Endothelial cell of umbilical vein (primary cell): ENCODE results near the gene ERRFI1. TPM values are rescaled to one million over a fixed set of nuclear protein-coding genes. Genes with fewer than 3 reads are reported as not detected.

Experiments
- BruUV-seq: library from RNA; stranded (reverse); fragments of 400-500 nt; replicated peaks from 2 replicates; lab custom pipeline; 2021; lab: Mats Ljungman, UMichigan
- CTCF ChIA-PET: fragments of 300-600, 350-600 bp; sonication (Branson Sonifier 250); formaldehyde crosslinking; loops from one replicate; lab custom pipeline; 2021; ENCODE audit warnings: antibody characterized with exemption, inconsistent platforms; lab: Charles Lee
- POLR2A ChIA-PET: fragments of 300-600, 350-600 bp; sonication (Branson Sonifier 250); formaldehyde crosslinking; loops from one replicate; lab custom pipeline; 2021; ENCODE audit warnings: antibody characterized with exemption, inconsistent platforms; lab: Charles Lee
- DNase-seq: peaks from one replicate; pipeline ENCODE4 v3.0.0-alpha.2; 2011; ENCODE audit warnings: low read depth, low spot score
- FAIRE-seq: peaks from 2 replicates; lab custom pipeline; 2011; peaks lifted over from hg19 to GRCh38; lab: Jason Lieb, UNC
- H2AFZ ChIP-seq: 2 replicates; pipeline ENCODE4 v1.6.0; 2012; ENCODE audit warnings: low read depth, low read length, control low read depth, inconsistent platforms
- H3K27ac ChIP-seq: 2 replicates; pipeline ENCODE4 v1.5.1; 2011; ENCODE audit warnings: low read depth, mild to moderate bottlenecking, control low read depth, low read length, moderate library complexity; ENCODE audit not compliant: insufficient read depth
- H3K27me3 ChIP-seq, 2 experiments: 2 replicates each; pipeline versions ENCODE4 v1.6.0 to v1.6.1; 2011; ENCODE audit warnings: low read length in 2 of 2, mixed read lengths in 1 of 2; ENCODE audit not compliant: control insufficient read depth in 2 of 2, insufficient read depth in 2 of 2
- H3K36me3 ChIP-seq, 2 experiments: 2 replicates in 1 of 2; 3 replicates in 1 of 2; pipeline ENCODE4 v1.5.1; 2011; ENCODE audit warnings: low read length in 2 of 2, mild to moderate bottlenecking in 1 of 2, moderate library complexity in 1 of 2; ENCODE audit not compliant: control insufficient read depth in 2 of 2, insufficient read depth in 2 of 2; ENCODE audit errors: extremely low read depth in 1 of 2
- H3K4me1 ChIP-seq: 3 replicates; pipeline ENCODE4 v1.5.1; 2011; ENCODE audit warnings: mild to moderate bottlenecking, low read length; ENCODE audit not compliant: control insufficient read depth, insufficient read depth; ENCODE audit errors: extremely low read depth
- H3K4me2 ChIP-seq: 2 replicates; pipeline ENCODE4 v1.6.1; 2011; ENCODE audit warnings: low read length, control low read depth, mixed read lengths; ENCODE audit not compliant: insufficient read depth
- H3K4me3 ChIP-seq, 3 experiments: fragments of 200-600 bp in 1 of 3; sonication (generic), shearing (Covaris generic) in 1 of 3; replicated peaks in 1 of 3; 2 replicates each; pipeline ENCODE4 v1.5.1; 2011 to 2016; ENCODE audit warnings: control low read depth in 3 of 3, low read length in 3 of 3, mild to moderate bottlenecking in 2 of 3, inconsistent platforms in 1 of 3, low read depth in 1 of 3, moderate library complexity in 1 of 3; ENCODE audit not compliant: insufficient read depth in 1 of 3
- H3K79me2 ChIP-seq: 2 replicates; pipeline ENCODE4 v1.6.0; 2012; ENCODE audit warnings: low read length, inconsistent platforms; ENCODE audit not compliant: control insufficient read depth, insufficient read depth
- H3K9ac ChIP-seq: replicated peaks from 2 replicates; pipeline ENCODE3; 2011; ENCODE audit warnings: low read length, control low read depth; ENCODE audit not compliant: insufficient read depth; ENCODE audit errors: extremely low read depth
- H3K9me1 ChIP-seq: replicated peaks from 3 replicates; pipeline ENCODE4 v1.6.0; 2011; ENCODE audit warnings: mild to moderate bottlenecking, low read length; ENCODE audit not compliant: control insufficient read depth, insufficient read depth; ENCODE audit errors: extremely low read depth
- H3K9me3 ChIP-seq: replicated peaks from 2 replicates; pipeline ENCODE4 v1.5.1; 2012; ENCODE audit warnings: low read length, inconsistent platforms; ENCODE audit not compliant: control insufficient read depth, insufficient read depth
- H4K20me1 ChIP-seq: replicated peaks from 2 replicates; pipeline ENCODE3; 2011; ENCODE audit warnings: mild to moderate bottlenecking, low read length; ENCODE audit not compliant: control insufficient read depth, insufficient read depth; ENCODE audit errors: extremely low read depth
- CTCF ChIP-seq, 2 donors: IDR thresholded peaks; 1 replicate in 1 of 2; 2 replicates in 1 of 2; pipeline ENCODE4 v1.5.1; 2011; ENCODE audit warnings: low read length in 2 of 2, mild to moderate bottlenecking in 2 of 2, moderate library complexity in 2 of 2, control low read depth in 1 of 2, inconsistent platforms in 1 of 2, low read depth in 1 of 2; ENCODE audit not compliant: insufficient read depth in 1 of 2; ENCODE audit errors: extremely low read depth in 1 of 2
- EZH2 ChIP-seq: IDR thresholded peaks from 2 replicates; pipeline ENCODE4 v1.6.1; 2012; ENCODE audit warnings: borderline replicate concordance, low read depth, mild to moderate bottlenecking, moderate library complexity, low read length, inconsistent platforms; ENCODE audit not compliant: severe bottlenecking
- FOS ChIP-seq: IDR thresholded peaks from 2 replicates; pipeline ENCODE4 v1.6.1; 2011; ENCODE audit warnings: mild to moderate bottlenecking, low read length, moderate library complexity, borderline replicate concordance; ENCODE audit not compliant: insufficient read depth
- GATA2 ChIP-seq: IDR thresholded peaks from 2 replicates; pipeline ENCODE4 v1.7.0; 2011; ENCODE audit warnings: low read depth, mild to moderate bottlenecking, moderate library complexity, mixed read lengths, low read length; ENCODE audit not compliant: insufficient read length, insufficient read depth
- JUN ChIP-seq: IDR thresholded peaks from 2 replicates; pipeline ENCODE4 v1.6.1; 2011; ENCODE audit warnings: borderline replicate concordance, low read depth; ENCODE audit not compliant: insufficient read length, insufficient read depth
- MAX ChIP-seq: IDR thresholded peaks from 2 replicates; pipeline ENCODE4 v1.6.1; 2011; ENCODE audit not compliant: insufficient read depth, insufficient read length
- MYC ChIP-seq: IDR thresholded peaks from one replicate; pipeline ENCODE4 v1.6.1; 2011; ENCODE audit warnings: mild to moderate bottlenecking, low read depth, low read length
- POLR2A ChIP-seq: IDR thresholded peaks from 2 replicates; pipeline ENCODE4 v1.6.1; 2012; ENCODE audit warnings: low read depth, mild to moderate bottlenecking, control low read depth, low read length
- POLR2AphosphoS5 ChIP-seq: IDR thresholded peaks from 2 replicates; pipeline ENCODE4 v1.6.1; 2012; ENCODE audit warnings: low read depth, mild to moderate bottlenecking, control low read depth, low read length, moderate library complexity; ENCODE audit not compliant: insufficient read depth
- dilution Hi-C: fragments of 300-500 bp; cut with MboI; formaldehyde crosslinking; loops from one replicate; pipeline ENCODE4 v1.15.0; 2019; ENCODE audit warnings: low sequenced_read_pairs; ENCODE audit not compliant: extremely low pct_ligation_motif_present
- intact Hi-C: fragments of 100-400 bp; cut with micrococcal nuclease; formaldehyde crosslinking; loops from one replicate; pipeline ENCODE4 v1.10.0; 2022
- polyA plus RNA-seq, 4 experiments: library from polyadenylated mRNA; depleted of rRNA in 3 of 4; stranded (reverse) in 3 of 4; unstranded in 1 of 4; fragments of >200 nt; gene quantifications; 2 replicates each; pipeline versions ENCODE4 v1.2.1 to v1.2.3, GENCODE V29; 2011 to 2012; ENCODE audit warnings: missing spikeins in 1 of 4
- total RNA-seq: library from RNA; stranded (reverse); gene quantifications from 2 replicates; pipeline ENCODE4 v1.2.3, GENCODE V29; 2021

ERRFI1 gene
- total and polyA plus RNA-seq, 2 donors (not counting 3 experiments of a cell fraction or from before 2014, with no cell fraction given), result 28.1 to 32.0 TPM

GRCh38 chr1:8021676-8022266 lies 4.3 kb downstream of the ERRFI1 start:
- Histone ChIP-seq H3K9me1 (no peaks in the 10 kb centered on the region), H3K27me3 (no peaks in the 10 kb centered on the region), H3K4me3 (no peak overlapping the region), H3K36me3 (no peaks in the 10 kb centered on the region), H3K4me2 (no peak overlapping the region), H3K9me3 (no peaks in the 10 kb centered on the region), H4K20me1 (peaks cover 2% of the 10 kb centered on the region), H3K4me1 (peaks cover 79% of the 10 kb centered on the region), H3K79me2 (peaks cover 92% of the 10 kb centered on the region), H2AFZ (no peak overlapping the region), H3K27ac (peak overlapping the region; percentile 19), H3K9ac (no peak overlapping the region)
- ChIA-PET POLR2A (no interaction called here), CTCF (interaction anchor here (10.4 kb wide), 1 partner anchor 293 kb away, joined by 396 read pairs; no protein-coding TSS in a partner anchor)
- intact Hi-C loops (no loop called here), dilution Hi-C loops (no loop called here)
- TF ChIP-seq EZH2 (no peak), POLR2A (peak; percentile 47)
- FAIRE-seq (no peak), DNase-seq (no peak)
- BruUV-seq, result no TSS peak

- peaks cover 2% of the 10 kb centered on the region for H4K20me1 ChIP-seq
- intact Hi-C loops, result no loop called here
- no TSS peak for BruUV-seq
- H2AFZ ChIP-seq, result no peak overlapping the region
- H3K9me1 ChIP-seq, result no peaks in the 10 kb centered on the region
- peak overlapping the region; percentile 78 for H3K4me2 ChIP-seq
- H3K4me1 ChIP-seq, result peaks cover 91% of the 10 kb centered on the region
- H3K36me3 ChIP-seq, result no peaks in the 10 kb centered on the region
- peak overlapping the region; percentile 40 for H3K27ac ChIP-seq
- FAIRE-seq (no peak), DNase-seq (peak; percentile 77)
- ChIA-PET POLR2A (interaction anchor here (0.6 to 1.6 kb wide), 2 partner anchors 8 to 274 kb away, joined by 3 read pairs; no protein-coding TSS in a partner anchor), CTCF (interaction anchor here (0.7 to 10.4 kb wide), 5 partner anchors 11 to 295 kb away, joined by 3 to 396 read pairs (median 3); no protein-coding TSS in a partner anchor)
- peaks cover 97% of the 10 kb centered on the region for H3K79me2 ChIP-seq
- dilution Hi-C loops, result no loop called here
- no peaks in the 10 kb centered on the region for H3K27me3 ChIP-seq
- TF ChIP-seq POLR2AphosphoS5, result peak; percentile 57
- no peak for TF ChIP-seq MYC
- no peak for TF ChIP-seq EZH2
- no peak for TF ChIP-seq MAX
- no peak for TF ChIP-seq CTCF (IDR thresholded peaks at IDR 0.05; ENCODE audit: extremely low read depth in 1 of 2, insufficient read depth in 1 of 2, low read depth in 1 of 2, low read length in 2 of 2)
- peak; percentile 67 for TF ChIP-seq JUN
- TF ChIP-seq GATA2, result peak; percentile 74
- TF ChIP-seq POLR2A, result no peak
- peak; percentile 62 for TF ChIP-seq FOS
- no peak overlapping the region for H3K4me3 ChIP-seq
- H3K9me3 ChIP-seq, result no peaks in the 10 kb centered on the region
- H3K9ac ChIP-seq, result peak overlapping the region; percentile 10
These were observed 6.1 kb downstream of the ERRFI1 start for GRCh38 chr1:8020032-8020431.
